Peyer's patch (tissue), 4 donors: ENCODE data around the gene CNTN5.

Experiments used
- POLR2A ChIP-seq, 2 donors: fragments of 450-650 bp; IDR thresholded peaks; one replicate each; pipeline ENCODE4 v1.5.1; 2017; ENCODE audit warnings: antibody characterized with exemption in 2 of 2, mild to moderate bottlenecking in 2 of 2, moderate library complexity in 2 of 2
- TF ChIP-seq, protein P1 (sequence below), 6 experiments: fragments of 450-650 bp in 4 of 6; fragments of 200-600 bp in 2 of 6; sonication (generic) in 1 of 6; IDR thresholded peaks; one replicate each; pipeline ENCODE4 v1.5.1; 2017 to 2019; ENCODE audit warnings: antibody characterized with exemption in 6 of 6, mild to moderate bottlenecking in 3 of 6, moderate library complexity in 1 of 6

DNA sequence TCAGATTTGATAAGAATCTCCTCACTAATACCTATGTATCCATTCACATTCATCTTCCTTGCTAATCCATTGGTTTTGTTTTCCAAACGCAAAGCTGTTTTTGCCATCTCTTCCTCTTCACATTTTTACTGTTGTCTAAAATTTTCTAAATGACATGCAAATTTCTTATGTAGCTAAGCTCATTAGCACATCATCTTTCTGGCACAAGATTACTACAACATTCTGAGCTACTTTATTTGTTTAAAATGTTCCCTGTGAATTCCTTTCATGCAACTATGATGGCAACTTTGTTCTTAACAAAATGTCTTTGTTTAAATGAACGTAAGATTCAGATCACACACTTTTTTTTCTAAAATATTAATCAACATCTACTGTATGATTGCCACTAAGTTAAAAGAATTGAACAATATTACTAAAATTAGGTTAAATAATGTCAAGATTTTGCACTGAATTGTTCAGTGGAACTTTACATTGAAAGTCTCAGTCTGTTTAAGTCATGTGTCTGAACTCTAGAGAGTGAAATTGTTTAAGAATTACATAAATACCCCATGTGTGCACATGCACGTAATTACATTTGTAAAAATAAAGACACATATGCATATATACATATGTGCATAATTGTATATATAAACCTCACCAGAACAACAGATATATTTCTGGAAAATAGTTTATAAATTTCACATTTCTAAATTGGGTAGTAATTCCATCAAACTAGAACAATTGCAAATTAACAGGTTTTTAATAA, 688.4 kb downstream of the CNTN5 start:
- TF ChIP-seq, protein P1, sequence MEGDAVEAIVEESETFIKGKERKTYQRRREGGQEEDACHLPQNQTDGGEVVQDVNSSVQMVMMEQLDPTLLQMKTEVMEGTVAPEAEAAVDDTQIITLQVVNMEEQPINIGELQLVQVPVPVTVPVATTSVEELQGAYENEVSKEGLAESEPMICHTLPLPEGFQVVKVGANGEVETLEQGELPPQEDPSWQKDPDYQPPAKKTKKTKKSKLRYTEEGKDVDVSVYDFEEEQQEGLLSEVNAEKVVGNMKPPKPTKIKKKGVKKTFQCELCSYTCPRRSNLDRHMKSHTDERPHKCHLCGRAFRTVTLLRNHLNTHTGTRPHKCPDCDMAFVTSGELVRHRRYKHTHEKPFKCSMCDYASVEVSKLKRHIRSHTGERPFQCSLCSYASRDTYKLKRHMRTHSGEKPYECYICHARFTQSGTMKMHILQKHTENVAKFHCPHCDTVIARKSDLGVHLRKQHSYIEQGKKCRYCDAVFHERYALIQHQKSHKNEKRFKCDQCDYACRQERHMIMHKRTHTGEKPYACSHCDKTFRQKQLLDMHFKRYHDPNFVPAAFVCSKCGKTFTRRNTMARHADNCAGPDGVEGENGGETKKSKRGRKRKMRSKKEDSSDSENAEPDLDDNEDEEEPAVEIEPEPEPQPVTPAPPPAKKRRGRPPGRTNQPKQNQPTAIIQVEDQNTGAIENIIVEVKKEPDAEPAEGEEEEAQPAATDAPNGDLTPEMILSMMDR (IDR thresholded peaks at IDR 0.05) = no peak
- TF ChIP-seq POLR2A (IDR thresholded peaks at IDR 0.05) = no peak
